AG08395 (cell line): Measurements from ENCODE around the gene SHC2.
"Not testable (repeated sequence)": the region's sequence is repeated elsewhere in the genome, so short reads cannot be mapped to it uniquely, and the experiment has no call there.

Experiments
- DNase-seq: peaks from one replicate; pipeline ENCODE4 v3.0.0; 2012; ENCODE audit warnings: mixed read lengths, low spot score

SHC2 gene

GRCh38 chr19:444677-445210, 16.1 kb downstream of the SHC2 start:
- no peak for DNase-seq

- DNase-seq = no peak
Observed at GRCh38 chr19:443005-443404, 17.8 kb downstream of the SHC2 start.

GRCh38 chr19:442085-442484, 18.7 kb downstream of the SHC2 start:
- no peak for DNase-seq

GRCh38 chr19:441213-441836, 19.5 kb downstream of the SHC2 start:
- no peak for DNase-seq

GRCh38 chr19:440391-441212, 20.2 kb downstream of the SHC2 start:
- no peak for DNase-seq

- DNase-seq = no peak
Observed at GRCh38 chr19:439167-439900, 21.5 kb downstream of the SHC2 start.

- DNase-seq = no peak
Observed at GRCh38 chr19:438416-438958, 22.3 kb downstream of the SHC2 start.

GRCh38 chr19:437041-437440, 23.8 kb downstream of the SHC2 start:
- DNase-seq = no peak

- no peak for DNase-seq
Observed at GRCh38 chr19:436413-436950, 24.4 kb downstream of the SHC2 start.

GRCh38 chr19:435707-436412, 25.0 kb downstream of the SHC2 start:
- DNase-seq = no peak

- no peak for DNase-seq
Observed at GRCh38 chr19:435056-435706, 25.7 kb downstream of the SHC2 start.

- no peak for DNase-seq
Observed at GRCh38 chr19:434152-434960, 26.5 kb downstream of the SHC2 start.

GRCh38 chr19:430701-431100, 30.1 kb downstream of the SHC2 start:
- no peak for DNase-seq

- DNase-seq = no peak
Observed at GRCh38 chr19:428149-428548, 32.7 kb downstream of the SHC2 start.

- DNase-seq = not testable (repeated sequence)
Observed at GRCh38 chr19:427675-428074, 33.2 kb downstream of the SHC2 start.

- DNase-seq = no peak
Observed at GRCh38 chr19:426725-427445, 33.9 kb downstream of the SHC2 start.

GRCh38 chr19:425056-425455, 35.8 kb downstream of the SHC2 start:
- no peak for DNase-seq

GRCh38 chr19:424546-424945, 36.3 kb downstream of the SHC2 start:
- no peak for DNase-seq

- DNase-seq = no peak
Observed at GRCh38 chr19:423691-424466, 37.0 kb downstream of the SHC2 start.
